ENCODE data around the gene STARD8.

The STARD8 gene

GRCh38 chrX:68692651-68693050 lies 45.2 kb downstream of the STARD8 start:
- DNase-seq (ENCODE audit: low read depth in 2 of 2): no peak

- DNase-seq (ENCODE audit: low read depth in 2 of 2): no peak
Measured at GRCh38 chrX:68693481-68694434, 46.3 kb downstream of the STARD8 start.

GRCh38 chrX:68694435-68695205 lies 47.2 kb downstream of the STARD8 start:
- no peak for DNase-seq (ENCODE audit: low read depth in 2 of 2)

DNA sequence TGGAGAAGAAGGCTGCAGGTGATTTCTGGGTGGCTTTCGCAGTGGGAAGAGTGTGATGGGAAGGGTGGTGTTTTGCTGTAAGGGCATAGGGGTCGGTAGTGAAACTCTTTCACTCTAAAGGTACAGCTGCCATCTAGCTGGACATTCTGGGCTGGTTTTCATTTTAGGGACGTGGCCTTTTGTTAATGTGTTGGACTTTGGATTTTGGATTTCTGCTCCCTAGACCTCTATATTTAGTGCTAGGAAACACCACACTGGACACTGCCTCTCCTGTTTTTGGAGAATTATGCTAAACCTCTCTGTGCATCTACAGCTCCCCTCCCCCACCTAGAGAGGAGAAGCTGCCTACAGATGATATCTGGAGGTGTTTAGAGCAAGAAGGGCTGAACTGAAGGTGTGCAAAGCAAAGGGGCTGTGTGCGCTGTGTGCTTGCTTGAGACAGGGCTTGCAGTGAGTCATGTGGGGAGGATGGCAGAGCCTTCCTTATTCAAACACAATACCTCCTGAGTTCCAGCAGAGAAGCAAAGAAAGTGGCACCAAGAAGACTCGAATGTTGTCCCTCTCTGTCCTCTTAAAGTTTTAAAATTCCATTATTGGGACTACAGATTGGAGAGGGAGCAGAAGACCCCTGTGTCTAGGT lies 47.9 kb downstream of the STARD8 start:
- no peak for DNase-seq (ENCODE audit: low read depth in 2 of 2)

GRCh38 chrX:68696267-68696990 lies 49.0 kb downstream of the STARD8 start:
- no peak for DNase-seq (ENCODE audit: low read depth in 2 of 2)

GRCh38 chrX:68697036-68697435 lies 49.6 kb downstream of the STARD8 start:
- DNase-seq (ENCODE audit: low read depth in 2 of 2): no peak

- no peak for DNase-seq (ENCODE audit: low read depth in 2 of 2)
Measured at GRCh38 chrX:68697465-68698125, 50.1 kb downstream of the STARD8 start.

DNA sequence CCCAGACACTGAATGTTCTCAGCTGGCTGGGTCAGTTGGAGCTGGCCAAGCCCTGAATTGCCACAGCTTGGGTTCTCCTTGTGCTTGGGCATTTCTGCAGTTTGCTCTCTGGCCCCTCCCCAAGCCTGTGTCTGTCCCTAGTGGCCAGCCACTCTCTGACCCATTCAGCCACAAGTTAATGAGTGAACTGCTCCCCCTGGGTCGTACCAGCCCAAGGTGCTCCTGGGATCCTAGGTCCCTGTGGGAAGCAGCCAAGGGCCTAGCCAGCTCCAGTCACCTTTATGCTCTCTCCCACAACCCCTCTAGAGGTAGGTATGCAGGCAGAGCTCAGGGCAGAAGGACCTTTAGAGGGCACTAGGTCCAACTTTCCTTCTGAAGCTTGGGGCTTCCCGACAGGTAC lies 51.5 kb downstream of the STARD8 start:
- DNase-seq (ENCODE audit: low read depth in 2 of 2): no peak

DNA sequence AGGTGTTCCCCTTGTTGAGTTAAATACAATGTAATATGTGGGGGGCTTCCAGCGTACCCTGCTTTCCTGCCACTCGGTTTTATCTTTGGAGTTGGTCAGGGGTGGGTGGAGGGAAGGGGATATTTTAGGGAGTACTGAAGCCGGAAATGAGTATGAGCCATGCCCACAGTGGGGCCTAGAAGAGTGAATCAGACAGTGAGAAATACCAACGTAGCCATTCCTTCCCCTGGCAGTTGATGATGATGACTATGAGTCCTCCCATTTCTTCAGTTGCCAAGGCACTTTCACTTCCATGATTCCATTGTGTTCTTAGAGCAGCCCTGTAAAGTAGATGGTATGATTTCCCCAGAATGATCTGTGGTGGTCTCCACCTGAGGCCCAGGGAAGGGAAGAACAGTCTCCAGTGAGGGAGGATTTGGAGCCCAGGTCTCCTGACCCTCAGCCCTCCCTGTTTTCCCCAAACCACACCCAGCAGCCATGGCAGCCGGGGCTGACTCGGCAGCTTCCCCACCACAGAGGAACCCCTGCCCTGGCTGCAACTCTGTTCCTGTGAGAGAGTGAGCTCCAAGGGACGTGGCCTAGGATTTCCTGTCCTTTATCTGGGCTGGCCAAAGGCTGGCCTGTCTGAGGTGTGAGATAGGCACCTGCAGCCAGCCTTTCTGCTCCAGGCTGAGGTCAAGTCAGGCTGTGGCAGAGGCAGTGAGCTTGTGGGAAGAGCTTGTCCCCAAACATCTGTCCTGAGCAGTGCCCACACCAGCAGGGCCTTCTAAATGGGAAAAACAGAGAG lies 52.7 kb downstream of the STARD8 start:
- no peak for DNase-seq (ENCODE audit: low read depth in 2 of 2)

DNA sequence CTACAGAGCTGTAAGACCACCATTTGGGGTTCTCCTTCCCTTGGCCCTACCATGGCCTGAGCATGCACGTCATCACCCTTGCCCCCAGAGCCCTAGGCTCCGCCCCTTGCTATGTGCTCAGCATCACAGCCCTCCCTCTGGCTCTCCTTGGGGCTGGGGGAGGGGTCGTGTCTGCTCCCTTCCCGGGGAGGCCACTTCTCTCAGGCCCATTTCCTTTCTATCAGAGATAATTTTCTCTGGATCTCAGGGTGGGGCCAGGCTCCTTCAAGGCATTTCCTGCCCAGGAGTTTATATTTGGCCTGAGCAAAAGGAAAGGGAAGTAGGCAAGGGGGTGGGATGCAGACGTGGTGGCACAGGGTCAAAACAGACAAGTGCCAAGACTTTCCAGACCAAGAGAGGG lies 55.9 kb downstream of the STARD8 start:
- DNase-seq (ENCODE audit: low read depth in 2 of 2): no peak

DNA sequence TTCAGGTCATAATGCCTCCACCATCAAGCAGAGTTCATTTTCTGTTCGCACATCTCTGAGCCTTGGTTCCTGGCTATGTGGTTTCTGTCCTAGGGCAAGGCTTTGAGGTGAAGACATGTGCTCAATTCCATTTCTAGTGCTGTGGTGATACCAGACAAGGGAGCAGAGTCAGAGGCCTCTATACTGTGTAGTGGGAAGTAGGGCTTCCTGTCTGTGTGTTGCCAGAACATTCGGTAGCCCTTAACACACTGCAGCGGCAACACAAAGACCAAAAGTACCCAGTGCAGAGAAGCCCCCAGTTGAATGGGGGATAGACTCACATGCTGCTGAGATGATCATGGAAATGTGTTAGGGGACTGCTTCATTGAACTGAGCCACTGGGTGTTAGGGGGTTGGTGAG lies 56.4 kb downstream of the STARD8 start:
- no peak for DNase-seq (ENCODE audit: low read depth in 2 of 2)

GRCh38 chrX:68705986-68706385 lies 58.5 kb downstream of the STARD8 start:
- DNase-seq (ENCODE audit: low read depth in 2 of 2): no peak

GRCh38 chrX:68708503-68709290 lies 61.2 kb downstream of the STARD8 start:
- DNase-seq (ENCODE audit: low read depth in 2 of 2): no peak

- DNase-seq (ENCODE audit: low read depth in 2 of 2): no peak
Measured at GRCh38 chrX:68710870-68711576, 63.6 kb downstream of the STARD8 start.

DNA sequence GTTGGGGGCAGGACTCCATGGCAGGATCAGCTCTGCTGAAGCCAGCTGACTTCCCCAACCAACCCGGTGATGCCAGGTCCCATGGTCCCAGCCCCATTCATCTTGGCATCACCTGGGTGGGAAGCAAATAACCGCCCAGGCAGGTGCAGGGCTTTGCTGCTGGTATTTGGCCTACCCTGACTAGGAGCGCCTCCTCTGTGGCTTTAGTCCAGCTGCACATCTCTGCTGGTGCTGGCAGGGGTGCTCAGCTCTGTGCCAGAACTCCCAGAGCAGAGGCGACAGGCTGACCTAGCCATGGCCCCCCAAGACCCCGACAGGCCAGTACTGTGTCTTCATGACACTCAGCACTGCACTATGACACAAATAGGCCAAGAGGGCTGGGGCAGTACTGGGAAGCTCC lies 64.4 kb downstream of the STARD8 start:
- DNase-seq (ENCODE audit: low read depth in 2 of 2): no peak

DNA sequence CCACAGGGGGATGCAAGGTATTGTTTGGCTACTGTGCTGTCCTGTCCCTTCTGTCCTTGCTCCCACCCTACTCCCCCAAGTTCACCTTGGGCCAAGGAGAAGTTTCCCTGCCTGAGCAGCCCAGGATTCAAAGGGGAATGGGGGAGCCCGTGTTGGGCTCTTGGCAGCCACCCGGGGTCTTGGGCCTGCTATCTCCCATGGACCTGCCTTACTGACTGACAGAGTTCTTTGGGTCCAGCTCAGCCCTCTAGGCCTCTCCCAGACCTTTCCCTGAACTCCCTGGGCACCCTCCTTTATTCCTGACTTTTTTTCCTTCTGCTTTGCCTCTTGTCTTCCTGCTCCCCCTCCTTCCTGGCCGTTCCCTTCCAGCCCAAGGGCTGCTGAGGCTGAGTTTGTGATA lies 67.4 kb downstream of the STARD8 start:
- no peak for DNase-seq (ENCODE audit: low read depth in 2 of 2)

- DNase-seq (ENCODE audit: low read depth in 2 of 2): no peak
Measured at GRCh38 chrX:68717196-68717595, 69.7 kb downstream of the STARD8 start.

GRCh38 chrX:68717663-68718442 lies 70.4 kb downstream of the STARD8 start:
- DNase-seq (ENCODE audit: low read depth in 2 of 2): no peak

Data from stimulated activated CD4-positive, alpha-beta T cell treated with anti-CD3 and anti-CD28 coated beads, Interleukin-1b, Interleukin-23, amount 100 ng/mL, for 1 hour (primary cell).